ENCODE data around the gene CCDC196.

GRCh38 chr14:66496911-66497310, 10.7 kb downstream of the CCDC196 start:
- TF ChIP-seq FOXA1 (IDR thresholded peaks at IDR 0.05) (no peak), HDGF (IDR thresholded peaks at IDR 0.05; ENCODE audit: borderline replicate concordance) (no peak), ZNF384 (IDR thresholded peaks at IDR 0.05) (no peak), ELF4 (IDR thresholded peaks at IDR 0.05) (no peak), L3MBTL2 (conservative IDR thresholded peaks at IDR 0.05) (no peak), BHLHE40 (IDR thresholded peaks at IDR 0.05; ENCODE audit: borderline replicate concordance) (no peak), SUZ12 (IDR thresholded peaks at IDR 0.05) (no peak), TARDBP (IDR thresholded peaks at IDR 0.05) (no peak), SP1 (IDR thresholded peaks at IDR 0.05) (no peak), FOXM1 (IDR thresholded peaks at IDR 0.05; ENCODE audit: borderline replicate concordance) (no peak), NFRKB (IDR thresholded peaks at IDR 0.05) (no peak), PKNOX1 (IDR thresholded peaks at IDR 0.05) (no peak), ARNT (IDR thresholded peaks at IDR 0.05) (no peak), FOXK2 (IDR thresholded peaks at IDR 0.05) (no peak)
